GM12892 (cell line): Measurements from ENCODE around the gene CAMTA1.

Source experiments
- POLR2A ChIP-seq: IDR thresholded peaks from 2 replicates; pipeline ENCODE4 v1.6.1; 2011; ENCODE audit warnings: low read depth, low read length, control low read depth
- POLR2AphosphoS5 ChIP-seq: IDR thresholded peaks from 2 replicates; pipeline ENCODE4 v1.6.1; 2011; ENCODE audit warnings: low read depth, low read length, control low read depth

- no peak for TF ChIP-seq POLR2A
- no peak for TF ChIP-seq POLR2AphosphoS5
Observed at GRCh38 chr1:7395251-7395650, 610.0 kb downstream of the CAMTA1 start.
